Tibial artery (tissue), 4 donors: ENCODE measurements around the gene SRM.
"Not testable (repeated sequence)": the region's sequence is repeated elsewhere in the genome, so short reads cannot be mapped to it uniquely, and the experiment has no call there.

Experiments
- DNase-seq, 2 donors: peaks; one replicate each; pipeline ENCODE4 v3.0.0-alpha.2; 2019
- H3K27ac ChIP-seq, 2 donors: fragments of 200-600 bp; sonication (generic) in 1 of 2; 1 replicate in 1 of 2; 2 replicates in 1 of 2; pipeline ENCODE4 v1.5.1; 2018 to 2019; ENCODE audit warnings: mild to moderate bottlenecking in 1 of 2
- H3K27me3 ChIP-seq, 2 donors: fragments of 200-600 bp; sonication (generic) in 1 of 2; one replicate each; pipeline versions ENCODE4 v1.5.1 to v1.6.0; 2016 to 2019
- H3K36me3 ChIP-seq, 3 donors: fragments of 200-600 bp; sonication (generic) in 2 of 3; one replicate each; pipeline ENCODE4 v1.5.1; 2016 to 2019; ENCODE audit warnings: mild to moderate bottlenecking in 2 of 3
- H3K4me1 ChIP-seq, 4 donors: fragments of 200-600 bp; sonication (generic) in 2 of 4; 1 replicate in 3 of 4; 2 replicates in 1 of 4; pipeline ENCODE4 v1.5.1; 2016 to 2019
- H3K4me3 ChIP-seq, 2 donors: fragments of 200-600 bp; sonication (generic) in 1 of 2; 1 replicate in 1 of 2; 2 replicates in 1 of 2; pipeline ENCODE4 v1.5.1; 2018 to 2019; ENCODE audit warnings: mild to moderate bottlenecking in 2 of 2
- H3K9me3 ChIP-seq, 3 donors: fragments of 200-600 bp; sonication (generic) in 1 of 3; one replicate each; pipeline ENCODE4 v1.5.1; 2016 to 2019
- intact Hi-C: fragments of 100-400 bp; cut with DNase I; formaldehyde crosslinking; loops from one replicate; pipeline ENCODE4 v1.15.0; 2023; ENCODE audit warnings: low total_unique reads
- TF ChIP-seq, protein P1 (sequence below), 2 experiments: fragments of 200-600 bp in 1 of 2; fragments of 450-650 bp in 1 of 2; IDR thresholded peaks; one replicate each; pipeline ENCODE4 v1.5.1; 2017 to 2019; ENCODE audit warnings: antibody characterized with exemption in 2 of 2, mild to moderate bottlenecking in 1 of 2, moderate library complexity in 1 of 2

SRM gene

GRCh38 chr1:11039351-11040104 is 20.3 kb downstream of the SRM start:
- peaks cover 0 to 12% of the 10 kb centered on the region in 2 donors for H3K27me3 ChIP-seq
- H3K36me3 ChIP-seq: no peaks in the 10 kb centered on the region
- H3K4me1 ChIP-seq: peaks cover 0 to 8% (median 6%) of the 10 kb centered on the region in 4 donors
- H3K9me3 ChIP-seq: no peaks in the 10 kb centered on the region
- H3K27ac ChIP-seq: no peak overlapping the region
- H3K4me3 ChIP-seq: no peak overlapping the region
- TF ChIP-seq, protein P1, sequence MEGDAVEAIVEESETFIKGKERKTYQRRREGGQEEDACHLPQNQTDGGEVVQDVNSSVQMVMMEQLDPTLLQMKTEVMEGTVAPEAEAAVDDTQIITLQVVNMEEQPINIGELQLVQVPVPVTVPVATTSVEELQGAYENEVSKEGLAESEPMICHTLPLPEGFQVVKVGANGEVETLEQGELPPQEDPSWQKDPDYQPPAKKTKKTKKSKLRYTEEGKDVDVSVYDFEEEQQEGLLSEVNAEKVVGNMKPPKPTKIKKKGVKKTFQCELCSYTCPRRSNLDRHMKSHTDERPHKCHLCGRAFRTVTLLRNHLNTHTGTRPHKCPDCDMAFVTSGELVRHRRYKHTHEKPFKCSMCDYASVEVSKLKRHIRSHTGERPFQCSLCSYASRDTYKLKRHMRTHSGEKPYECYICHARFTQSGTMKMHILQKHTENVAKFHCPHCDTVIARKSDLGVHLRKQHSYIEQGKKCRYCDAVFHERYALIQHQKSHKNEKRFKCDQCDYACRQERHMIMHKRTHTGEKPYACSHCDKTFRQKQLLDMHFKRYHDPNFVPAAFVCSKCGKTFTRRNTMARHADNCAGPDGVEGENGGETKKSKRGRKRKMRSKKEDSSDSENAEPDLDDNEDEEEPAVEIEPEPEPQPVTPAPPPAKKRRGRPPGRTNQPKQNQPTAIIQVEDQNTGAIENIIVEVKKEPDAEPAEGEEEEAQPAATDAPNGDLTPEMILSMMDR (IDR thresholded peaks at IDR 0.05): no peak
- intact Hi-C loops: loop anchor here (5.0 kb wide), 1 partner anchor 608 kb away; no protein-coding TSS in a partner anchor
- DNase-seq: no peak

DNA sequence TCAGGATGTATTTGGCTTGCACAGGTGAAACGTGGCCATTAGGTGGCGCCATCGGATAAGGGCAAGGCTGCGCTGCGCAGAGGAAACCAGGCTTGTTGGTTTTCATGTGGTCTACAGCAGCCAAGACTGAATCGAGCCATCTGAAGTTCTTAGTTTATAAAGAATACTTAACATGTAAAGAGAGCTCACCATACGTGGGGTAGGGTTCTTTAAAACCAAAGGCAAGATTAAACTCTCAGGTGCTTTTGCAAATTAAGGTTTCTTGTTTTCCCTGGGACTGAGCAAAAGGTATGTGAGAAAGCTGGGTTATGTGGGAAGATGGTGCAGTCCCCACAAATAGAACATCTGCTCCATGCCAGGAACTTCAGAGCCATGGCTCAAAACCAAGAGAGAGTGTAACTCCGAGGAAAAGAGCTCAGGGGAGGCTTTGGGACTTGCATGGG is 22.1 kb downstream of the SRM start:
- TF ChIP-seq, protein P1 (IDR thresholded peaks at IDR 0.05): peak; percentile 97
- no peaks in the 10 kb centered on the region for H3K36me3 ChIP-seq
- no peak overlapping the region for H3K4me3 ChIP-seq
- peaks cover 0 to 8% (median 6%) of the 10 kb centered on the region in 4 donors for H3K4me1 ChIP-seq
- intact Hi-C loops: no loop called here
- H3K9me3 ChIP-seq: no peaks in the 10 kb centered on the region
- no peaks in the 10 kb centered on the region for H3K27me3 ChIP-seq
- DNase-seq: peak; percentile 90 to 91
- no peak overlapping the region for H3K27ac ChIP-seq

DNA sequence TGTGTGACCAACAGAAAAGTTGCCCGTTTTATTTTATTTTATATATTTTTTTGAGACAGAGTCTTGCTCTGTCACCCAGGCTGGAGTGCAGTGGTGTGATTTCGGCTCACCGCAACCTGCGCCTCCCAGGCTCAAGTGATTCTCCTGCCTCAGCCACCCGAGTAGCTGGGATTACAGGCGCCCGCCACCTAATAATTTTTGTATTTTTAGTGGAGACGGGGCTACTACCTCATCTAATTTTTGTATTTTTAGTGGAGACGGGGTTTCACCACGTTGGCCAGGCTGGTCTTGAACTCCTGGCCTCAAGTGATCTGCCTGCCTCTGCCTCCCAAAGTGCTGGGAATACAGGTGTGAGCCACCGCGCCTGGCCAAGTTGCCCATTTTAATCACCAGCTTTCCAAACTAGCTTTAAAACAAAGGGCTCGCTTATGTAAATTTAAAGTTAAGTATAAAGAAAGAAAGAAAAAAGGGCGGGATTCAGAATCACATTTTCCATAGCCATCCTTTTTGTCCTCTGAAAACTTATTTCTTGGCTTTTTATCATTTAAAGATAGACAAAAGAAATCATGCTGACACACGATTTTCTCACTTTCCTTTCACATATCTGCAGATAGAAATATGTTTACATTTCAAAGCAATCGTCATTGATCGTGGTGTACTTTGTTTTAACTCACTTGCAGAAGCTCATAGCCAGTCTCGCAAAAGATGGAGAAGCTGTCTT is 22.6 kb downstream of the SRM start:
- not testable (repeated sequence) for H3K36me3 ChIP-seq

DNA sequence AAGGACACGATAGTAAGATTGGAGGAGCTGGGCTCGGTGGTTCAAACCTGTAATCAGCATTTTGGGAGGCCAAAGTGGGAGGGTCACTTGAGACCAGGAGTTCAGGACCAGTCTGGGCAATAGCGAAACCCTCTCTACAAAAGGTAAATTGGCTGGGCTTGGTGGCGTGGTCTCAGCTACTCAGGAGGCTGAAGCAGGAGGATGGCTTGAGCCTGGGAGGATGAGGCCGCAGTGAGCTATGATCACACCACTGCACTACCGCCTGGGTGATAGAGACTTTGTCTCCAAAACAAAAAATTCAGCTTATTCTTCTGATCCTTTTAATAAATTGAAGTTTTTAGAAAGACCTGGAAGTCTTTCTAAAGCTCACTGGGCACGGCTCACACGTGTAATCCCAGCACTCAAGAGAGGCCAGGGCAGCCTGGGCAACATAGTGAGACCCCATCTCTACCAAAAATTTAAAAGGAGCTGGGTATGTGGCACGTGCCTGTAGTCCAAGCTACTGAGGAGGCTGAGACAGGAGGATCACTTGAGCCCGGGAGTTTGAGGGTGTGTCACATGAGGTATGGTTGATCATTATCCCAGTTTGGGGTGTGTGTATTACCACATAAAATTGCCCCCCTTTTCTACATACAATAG is 28.1 kb downstream of the SRM start:
- Histone ChIP-seq H3K4me3 (no peak overlapping the region), H3K27ac (no peak overlapping the region), H3K36me3 (peaks cover 10 to 18% (median 12%) of the 10 kb centered on the region in 3 donors), H3K4me1 (peaks cover 0 to 11% (median 7%) of the 10 kb centered on the region in 4 donors), H3K27me3 (no peaks in the 10 kb centered on the region), H3K9me3 (no peaks in the 10 kb centered on the region)
- TF ChIP-seq, protein P1 (IDR thresholded peaks at IDR 0.05): no peak
- intact Hi-C loops: no loop called here
- DNase-seq: no peak

More for the DNA sequence above, 22.6 kb downstream of the SRM start:
- DNase-seq, H3K27ac ChIP-seq, intact Hi-C loops, H3K27me3 ChIP-seq, H3K4me3 ChIP-seq, H3K9me3 ChIP-seq, H3K4me1 ChIP-seq: not testable (repeated sequence)

- Histone ChIP-seq H3K27ac (no peak overlapping the region), H3K9me3 (no peaks in the 10 kb centered on the region), H3K27me3 (no peaks in the 10 kb centered on the region), H3K4me3 (no peak overlapping the region), H3K36me3 (peaks cover 19 to 27% (median 21%) of the 10 kb centered on the region in 3 donors), H3K4me1 (peaks cover 0 to 11% (median 7%) of the 10 kb centered on the region in 4 donors)
- intact Hi-C loops: no loop called here
- DNase-seq: no peak
- TF ChIP-seq, protein P1 (IDR thresholded peaks at IDR 0.05): no peak
Measured at GRCh38 chr1:11030865-11031264, 29.0 kb downstream of the SRM start.
